Mucosa of descending colon (tissue), 3 donors: ENCODE data around the gene STK32B. TPM values are rescaled to one million over a fixed set of nuclear protein-coding genes. Genes with fewer than 3 reads are reported as not detected.

Experiments
- ATAC-seq: fragments of 200-7000 bp; cut with Tn5 transposase; one replicate; pipeline ENCODE4 v1.9.1; 2020; ENCODE audit warnings: mild to moderate bottlenecking, moderate library complexity
- DNase-seq, 3 donors: peaks; one replicate each; pipeline ENCODE4 v3.0.0-alpha.2; 2020
- H3K36me3 ChIP-seq: fragments of 200-600 bp; one replicate; pipeline ENCODE4 v1.8.0; 2021; ENCODE audit warnings: low read depth, mild to moderate bottlenecking
- H3K4me1 ChIP-seq: fragments of 200-600 bp; one replicate; pipeline ENCODE4 v1.8.0; 2021; ENCODE audit warnings: low read depth, mild to moderate bottlenecking
- H3K4me3 ChIP-seq: fragments of 200-600 bp; one replicate; pipeline ENCODE4 v1.8.0; 2021; ENCODE audit warnings: mild to moderate bottlenecking
- H3K9me3 ChIP-seq: fragments of 200-600 bp; one replicate; pipeline ENCODE4 v1.8.0; 2021; ENCODE audit warnings: mild to moderate bottlenecking
- CTCF ChIP-seq: fragments of 200-600 bp; IDR thresholded peaks from one replicate; pipeline ENCODE4 v1.8.0; 2022; ENCODE audit warnings: antibody characterized with exemption, mild to moderate bottlenecking
- intact Hi-C, 2 donors: fragments of 100-400 bp; cut with DNase I in 1 of 2; cut with micrococcal nuclease in 1 of 2; formaldehyde crosslinking; loops; one replicate each; pipeline versions ENCODE4 v1.11.0 to v1.11.1; 2022; cut with DNase I, micrococcal nuclease
- total RNA-seq, 3 donors: library from RNA; stranded (reverse); fragmentation: NEBNext Ultra II Directional in 2 of 3; extraction: Animal tissue kit (Norgen Biotek cat#: 25700) in 2 of 3; gene quantifications; one replicate each; pipeline versions ENCODE4 v1.2.1 to v1.2.4, GENCODE V29; 2021 to 2023
- donor health status: DM: no; HTN: no; CAD: no; lungs with moderate emphysema.
- donor health status: DM: no; HTN: no; CAD: no.
- donor health status: DM: no; HTN: yes; CAD: no.

Gene STK32B
- total RNA-seq, 3 donors from 2014 or later, result 0.67 to 2.2 (median 1.1) TPM

- TF ChIP-seq CTCF, result no peak
- ATAC-seq, result no peak
- no peak for DNase-seq
- intact Hi-C loops, result no loop called here
- Histone ChIP-seq H3K9me3 (peaks cover 5% of the 10 kb centered on the region), H3K4me1 (no peaks in the 10 kb centered on the region), H3K36me3 (no peaks in the 10 kb centered on the region), H3K4me3 (no peak overlapping the region)
Measured at GRCh38 chr4:5307928-5308327, 256.6 kb downstream of the STK32B start.

- Histone ChIP-seq H3K9me3 (peaks cover 7% of the 10 kb centered on the region), H3K36me3 (no peaks in the 10 kb centered on the region), H3K4me1 (no peaks in the 10 kb centered on the region), H3K4me3 (no peak overlapping the region)
- no peak for TF ChIP-seq CTCF
- intact Hi-C loops, result no loop called here
- DNase-seq (no peak), ATAC-seq (no peak)
Measured at GRCh38 chr4:5322321-5322720, 271.0 kb downstream of the STK32B start.

- peaks cover 3% of the 10 kb centered on the region for H3K9me3 ChIP-seq
Measured at GRCh38 chr4:5330339-5330989, 279.2 kb downstream of the STK32B start.

GRCh38 chr4:5337731-5338130 is 286.5 kb downstream of the STK32B start:
- TF ChIP-seq CTCF, result no peak
- no peaks in the 10 kb centered on the region for H3K36me3 ChIP-seq
- ATAC-seq (no peak), DNase-seq (no peak)
- no peaks in the 10 kb centered on the region for H3K9me3 ChIP-seq
- no peaks in the 10 kb centered on the region for H3K4me1 ChIP-seq
- intact Hi-C loops, result no loop called here
- no peak overlapping the region for H3K4me3 ChIP-seq

More at GRCh38 chr4:5330339-5330989, 279.2 kb downstream of the STK32B start:
- Histone ChIP-seq H3K36me3 (no peaks in the 10 kb centered on the region), H3K4me1 (no peaks in the 10 kb centered on the region), H3K4me3 (no peak overlapping the region)
- intact Hi-C loops, result no loop called here
- no peak for ATAC-seq
- DNase-seq, result no peak
- TF ChIP-seq CTCF, result no peak

GRCh38 chr4:5338531-5338930 is 287.3 kb downstream of the STK32B start:
- intact Hi-C loops, result no loop called here
- Histone ChIP-seq H3K4me1 (no peaks in the 10 kb centered on the region), H3K36me3 (no peaks in the 10 kb centered on the region), H3K4me3 (no peak overlapping the region), H3K9me3 (no peaks in the 10 kb centered on the region)
- ATAC-seq (no peak), DNase-seq (no peak)
- no peak for TF ChIP-seq CTCF

GRCh38 chr4:5340991-5341451 is 289.7 kb downstream of the STK32B start:
- H3K4me1 ChIP-seq, result no peaks in the 10 kb centered on the region
- intact Hi-C loops, result no loop called here
- TF ChIP-seq CTCF, result no peak
- ATAC-seq, result no peak
- H3K4me3 ChIP-seq, result no peak overlapping the region
- H3K9me3 ChIP-seq, result no peaks in the 10 kb centered on the region
- DNase-seq, result no peak
- no peaks in the 10 kb centered on the region for H3K36me3 ChIP-seq
